ENCODE measurements around the gene EPB41L5.

Gene EPB41L5

DNA sequence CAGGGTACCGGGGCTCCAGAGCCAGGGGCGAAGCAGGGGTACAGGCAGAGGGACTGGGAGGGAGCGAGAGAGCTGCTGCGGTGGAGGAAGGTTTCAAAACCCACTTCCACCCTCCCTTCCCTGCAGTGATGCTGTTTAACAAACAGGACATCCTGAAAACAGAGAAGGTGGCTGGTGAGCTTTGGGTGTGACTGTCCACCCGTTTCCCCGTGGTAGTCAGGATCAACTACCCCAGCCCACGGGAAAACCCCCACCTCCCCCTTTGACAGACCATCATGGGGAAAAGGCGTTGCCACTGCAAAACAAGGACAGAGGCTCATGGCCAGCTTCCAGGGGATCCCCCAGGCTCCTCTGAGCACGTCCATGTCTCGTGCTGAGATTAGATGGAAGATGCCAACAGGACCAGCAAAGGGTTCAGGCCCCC lies 197.4 kb downstream of the EPB41L5 start:
- TF ChIP-seq, protein P1, sequence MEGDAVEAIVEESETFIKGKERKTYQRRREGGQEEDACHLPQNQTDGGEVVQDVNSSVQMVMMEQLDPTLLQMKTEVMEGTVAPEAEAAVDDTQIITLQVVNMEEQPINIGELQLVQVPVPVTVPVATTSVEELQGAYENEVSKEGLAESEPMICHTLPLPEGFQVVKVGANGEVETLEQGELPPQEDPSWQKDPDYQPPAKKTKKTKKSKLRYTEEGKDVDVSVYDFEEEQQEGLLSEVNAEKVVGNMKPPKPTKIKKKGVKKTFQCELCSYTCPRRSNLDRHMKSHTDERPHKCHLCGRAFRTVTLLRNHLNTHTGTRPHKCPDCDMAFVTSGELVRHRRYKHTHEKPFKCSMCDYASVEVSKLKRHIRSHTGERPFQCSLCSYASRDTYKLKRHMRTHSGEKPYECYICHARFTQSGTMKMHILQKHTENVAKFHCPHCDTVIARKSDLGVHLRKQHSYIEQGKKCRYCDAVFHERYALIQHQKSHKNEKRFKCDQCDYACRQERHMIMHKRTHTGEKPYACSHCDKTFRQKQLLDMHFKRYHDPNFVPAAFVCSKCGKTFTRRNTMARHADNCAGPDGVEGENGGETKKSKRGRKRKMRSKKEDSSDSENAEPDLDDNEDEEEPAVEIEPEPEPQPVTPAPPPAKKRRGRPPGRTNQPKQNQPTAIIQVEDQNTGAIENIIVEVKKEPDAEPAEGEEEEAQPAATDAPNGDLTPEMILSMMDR (IDR thresholded peaks at IDR 0.05), result no peak
- no peak overlapping the region for H3K27ac ChIP-seq

DNA sequence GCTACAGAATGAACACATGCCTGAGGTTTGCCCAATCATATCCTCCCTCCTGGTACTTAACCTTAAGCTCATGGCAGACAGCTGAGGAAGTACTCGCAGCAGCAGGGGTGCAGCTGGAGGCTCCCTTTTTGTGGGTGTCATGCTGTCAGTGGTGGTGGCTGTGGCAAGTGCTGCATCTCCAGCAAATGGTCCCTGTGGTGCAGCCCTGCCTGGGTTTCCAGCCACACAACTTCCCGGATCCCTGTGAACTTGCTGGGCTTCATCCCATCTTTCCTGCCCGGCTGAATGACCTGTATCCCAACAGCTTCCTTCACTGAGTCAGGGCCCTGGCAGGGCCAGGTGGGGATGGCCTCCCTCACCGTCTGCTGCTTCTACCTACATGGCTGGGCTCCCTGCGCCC lies 205.3 kb downstream of the EPB41L5 start:
- H3K27me3 ChIP-seq (ENCODE audit: control insufficient read depth, insufficient read depth, low read length), result no peaks in the 10 kb centered on the region
- H3K4me3 ChIP-seq (ENCODE audit: low read depth, low read length), result no peak overlapping the region
- H3K36me3 ChIP-seq (ENCODE audit: control insufficient read depth, insufficient read depth, low read length), result no peaks in the 10 kb centered on the region
- no peak overlapping the region for H3K27ac ChIP-seq
- peaks cover 4% of the 10 kb centered on the region for H3K4me1 ChIP-seq
- H3K4me2 ChIP-seq (ENCODE audit: low read length), result no peak overlapping the region
- H3K9me3 ChIP-seq (ENCODE audit: control insufficient read depth, low read length), result no peaks in the 10 kb centered on the region
- no peak overlapping the region for H2AFZ ChIP-seq
- H3K79me2 ChIP-seq, result peaks cover 4% of the 10 kb centered on the region
- TF ChIP-seq, protein P1 (IDR thresholded peaks at IDR 0.05), result no peak
- no peak overlapping the region for H3K9ac ChIP-seq

More for the DNA sequence above, 197.4 kb downstream of the EPB41L5 start:
- Histone ChIP-seq H3K79me2 (no peaks in the 10 kb centered on the region), H3K36me3 (ENCODE audit: control insufficient read depth, insufficient read depth, low read length) (no peaks in the 10 kb centered on the region), H2AFZ (no peak overlapping the region), H3K4me3 (ENCODE audit: low read depth, low read length) (no peak overlapping the region), H3K9ac (no peak overlapping the region), H3K9me3 (ENCODE audit: control insufficient read depth, low read length) (no peaks in the 10 kb centered on the region), H3K4me1 (no peaks in the 10 kb centered on the region), H3K4me2 (ENCODE audit: low read length) (no peak overlapping the region), H3K27me3 (ENCODE audit: control insufficient read depth, insufficient read depth, low read length) (no peaks in the 10 kb centered on the region)

DNA sequence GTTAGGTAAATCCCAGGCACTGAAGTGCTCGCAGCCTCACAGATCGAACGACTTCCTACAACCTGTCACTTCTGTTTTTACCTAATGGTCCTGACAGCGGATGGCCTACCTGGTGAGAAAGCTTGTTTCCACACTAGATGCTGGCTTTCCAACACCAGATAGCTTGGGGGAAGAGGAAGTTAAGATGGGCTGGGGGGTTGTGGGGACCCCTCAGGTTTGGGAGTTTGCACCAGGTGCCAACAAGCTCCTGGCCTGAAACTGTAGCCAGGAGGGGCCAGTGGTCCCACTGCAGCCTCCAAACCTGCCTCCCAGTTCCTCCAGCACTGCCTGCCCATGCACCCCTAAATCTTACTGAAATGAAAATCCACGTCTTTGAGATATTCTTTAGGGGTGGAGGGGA lies 206.4 kb downstream of the EPB41L5 start:
- Histone ChIP-seq H3K4me2 (ENCODE audit: low read length) (no peak overlapping the region), H3K36me3 (ENCODE audit: control insufficient read depth, insufficient read depth, low read length) (no peaks in the 10 kb centered on the region), H3K9me3 (ENCODE audit: control insufficient read depth, low read length) (no peaks in the 10 kb centered on the region), H3K27me3 (ENCODE audit: control insufficient read depth, insufficient read depth, low read length) (no peaks in the 10 kb centered on the region), H3K4me3 (ENCODE audit: low read depth, low read length) (no peak overlapping the region), H3K4me1 (peaks cover 9% of the 10 kb centered on the region), H3K9ac (no peak overlapping the region), H3K27ac (no peak overlapping the region), H3K79me2 (peaks cover 8% of the 10 kb centered on the region), H2AFZ (no peak overlapping the region)
- TF ChIP-seq, protein P1 (IDR thresholded peaks at IDR 0.05), result no peak

DNA sequence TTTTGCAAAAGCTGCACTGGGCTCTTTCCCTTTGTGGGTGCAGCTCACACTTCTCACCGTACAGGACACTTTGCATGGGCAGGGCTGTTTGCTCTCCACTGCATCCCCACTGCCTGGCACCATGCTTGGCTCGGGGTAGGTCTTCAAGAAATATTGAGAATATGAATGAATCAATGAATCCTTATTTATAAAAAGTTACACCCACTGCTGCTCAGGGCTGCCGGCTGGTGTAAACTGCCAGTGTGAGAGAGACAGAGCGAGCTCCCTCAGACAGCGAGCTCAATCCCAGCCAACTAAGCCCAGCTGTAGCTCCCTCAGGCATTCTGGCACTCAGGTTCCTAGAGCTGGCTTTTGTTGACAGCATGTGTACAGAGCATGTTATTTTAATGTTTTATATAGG lies 206.9 kb downstream of the EPB41L5 start:
- Histone ChIP-seq H3K9ac (no peak overlapping the region), H3K4me3 (ENCODE audit: low read depth, low read length) (no peak overlapping the region), H2AFZ (no peak overlapping the region), H3K36me3 (ENCODE audit: control insufficient read depth, insufficient read depth, low read length) (no peaks in the 10 kb centered on the region), H3K4me1 (peaks cover 13% of the 10 kb centered on the region), H3K79me2 (peaks cover 10% of the 10 kb centered on the region), H3K9me3 (ENCODE audit: control insufficient read depth, low read length) (no peaks in the 10 kb centered on the region), H3K27me3 (ENCODE audit: control insufficient read depth, insufficient read depth, low read length) (no peaks in the 10 kb centered on the region), H3K4me2 (ENCODE audit: low read length) (no peak overlapping the region), H3K27ac (no peak overlapping the region)
- TF ChIP-seq, protein P1 (IDR thresholded peaks at IDR 0.05), result no peak

DNA sequence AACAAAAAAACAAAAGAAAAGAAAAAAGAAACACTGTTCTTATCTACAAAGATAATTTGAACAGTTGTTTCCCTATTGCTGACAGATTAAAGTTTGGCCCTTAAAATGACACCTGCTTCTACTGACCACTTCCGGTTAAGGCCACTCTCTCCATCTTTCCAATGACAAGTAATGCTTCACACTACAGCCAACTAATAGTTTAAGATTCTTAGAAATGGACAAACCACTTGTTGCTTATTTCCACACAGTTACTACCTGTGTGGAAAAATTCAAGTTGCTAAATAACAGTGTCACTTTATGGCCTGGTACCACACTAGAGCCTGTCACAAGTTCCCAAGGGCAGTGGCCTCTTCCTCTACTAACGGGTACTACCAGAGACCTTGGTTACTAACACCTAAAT lies 207.9 kb downstream of the EPB41L5 start:
- peaks cover 14% of the 10 kb centered on the region for H3K79me2 ChIP-seq
- no peaks in the 10 kb centered on the region for H3K9me3 ChIP-seq (ENCODE audit: control insufficient read depth, low read length)
- no peaks in the 10 kb centered on the region for H3K27me3 ChIP-seq (ENCODE audit: control insufficient read depth, insufficient read depth, low read length)
- H3K27ac ChIP-seq, result no peak overlapping the region
- H2AFZ ChIP-seq, result no peak overlapping the region
- H3K4me1 ChIP-seq, result peaks cover 23% of the 10 kb centered on the region
- H3K9ac ChIP-seq, result no peak overlapping the region
- no peak overlapping the region for H3K4me3 ChIP-seq (ENCODE audit: low read depth, low read length)
- H3K36me3 ChIP-seq (ENCODE audit: control insufficient read depth, insufficient read depth, low read length), result no peaks in the 10 kb centered on the region
- TF ChIP-seq, protein P1 (IDR thresholded peaks at IDR 0.05), result no peak
- H3K4me2 ChIP-seq (ENCODE audit: low read length), result peak overlapping the region; percentile 15
